ENCODE data around the gene BIRC5.

GRCh38 chr17:78166416-78166815 lies 47.6 kb upstream of the BIRC5 start:
- TF ChIP-seq CTCF (conservative IDR thresholded peaks at IDR 0.05; ENCODE audit: low read length) (no peak), EZH2phosphoT487 (IDR thresholded peaks at IDR 0.05; ENCODE audit: borderline replicate concordance) (no peak)
